Pancreas (tissue), 10 donors: ENCODE data around the gene HMGXB3. TPM values are rescaled to one million over a fixed set of nuclear protein-coding genes. Genes with fewer than 3 reads are reported as not detected.
A peak's percentile ranks its signal among the peaks of the same experiment; 100 is the strongest.

Experiments used
- ATAC-seq, 4 donors: fragments of 200-7000 bp; cut with Tn5 transposase; one replicate each; pipeline versions ENCODE4 v1.8.0 to v1.9.1; 2020; ENCODE audit warnings: mild to moderate bottlenecking in 4 of 4, moderate library complexity in 4 of 4
- DNase-seq, 6 donors: peaks; one replicate each; pipeline ENCODE4 v3.0.0-alpha.2; 2020
- FAIRE-seq: peaks from 2 replicates; lab custom pipeline; 2012; peaks lifted over from hg19 to GRCh38; lab: Jason Lieb, UNC
- H3K27ac ChIP-seq, 4 donors: fragments of 200-600 bp; sonication (generic); 1 replicate in 3 of 4; 2 replicates in 1 of 4; pipeline versions ENCODE4 v1.5.0 to v1.8.0; 2020
- H3K27me3 ChIP-seq, 4 donors: fragments of 200-600 bp; one replicate each; pipeline ENCODE4 v1.8.0; 2021
- H3K36me3 ChIP-seq, 3 donors: fragments of 200-600 bp; sonication (generic) in 1 of 3; one replicate each; pipeline versions ENCODE4 v1.5.0 to v1.8.0; 2020 to 2021
- H3K4me1 ChIP-seq, 3 donors: fragments of 200-600 bp; one replicate each; pipeline ENCODE4 v1.8.0; 2021
- H3K4me3 ChIP-seq, 4 donors: fragments of 200-600 bp; sonication (generic) in 2 of 4; one replicate each; pipeline versions ENCODE4 v1.5.0 to v1.8.0; 2020 to 2021
- H3K9me3 ChIP-seq, 4 donors: fragments of 200-600 bp; one replicate each; pipeline ENCODE4 v1.8.0; 2021
- CTCF ChIP-seq, 4 donors: fragments of 200-600 bp; sonication (generic) in 3 of 4; IDR thresholded peaks; one replicate each; pipeline versions ENCODE4 v1.5.0 to v1.8.0; 2021; ENCODE audit warnings: antibody characterized with exemption in 4 of 4
- WGBS, 2 donors: extraction: QIAGEN DNeasy Blood & Tissue Kit; methylation state at CpG; one replicate each; pipeline ENCODE4 v1.1.7; 2013; 5-methylcytosine and 5-hydroxymethylcytosine counted together
- intact Hi-C, 3 donors: fragments of 100-400 bp; cut with DNase I; formaldehyde crosslinking; loops; one replicate each; pipeline versions ENCODE4 v1.11.1 to v1.14.2; 2022
- polyA plus RNA-seq, 2 donors: library from polyadenylated mRNA; stranded (reverse); fragments of 200-250 nt; gene quantifications; one replicate each; pipeline ENCODE4 v1.2.3, GENCODE V29; 2013
- total RNA-seq, 6 donors: library from RNA; stranded (reverse); fragmentation: NEBNext Ultra II Directional in 4 of 6; extraction: Animal tissue kit (Norgen Biotek cat#: 25700) in 4 of 6; gene quantifications; one replicate each; pipeline versions ENCODE4 v1.2.1 to v1.2.4, GENCODE V29; 2021 to 2023
- donor health status: healthy with polysubstance abuse.
- donor health status: DM: no; HTN: no; CAD: no; lungs with moderate emphysema.
- donor health status: DM: no; HTN: no; CAD: no.
- donor health status: control.
- donor health status: control.
- donor health status: Bipolar disorder and iron deficiency.
- donor health status: DM: yes; HTN: yes; CAD: no.
- donor health status: DM: no; HTN: no; CAD: no.
- donor health status: DM: no; HTN: no; CAD: no.
- donor health status: DM: yes; HTN: yes; CAD: no.

HMGXB3 gene
- total and polyA plus RNA-seq, 8 donors = 8.6 to 21.4 (median 12.8) TPM

GRCh38 chr5:150009671-150010387, 9.3 kb downstream of the HMGXB3 start:
- ATAC-seq (no peak), FAIRE-seq (no peak), DNase-seq (no peak)
- Histone ChIP-seq H3K9me3 (no peaks in the 10 kb centered on the region), H3K4me3 (no peak overlapping the region), H3K4me1 (no peaks in the 10 kb centered on the region), H3K27ac (no peak overlapping the region), H3K36me3 (peaks cover 4 to 58% (median 9%) of the 10 kb centered on the region in 3 donors), H3K27me3 (no peaks in the 10 kb centered on the region)
- 92% methylated on average over 6 of the region's 6 CpGs for WGBS, 2 donors
- intact Hi-C loops = no loop called here
- TF ChIP-seq CTCF (IDR thresholded peaks at IDR 0.05) = no peak

- no peak overlapping the region for H3K27ac ChIP-seq
These were observed 13.4 kb downstream of the HMGXB3 start for GRCh38 chr5:150013931-150014330.

GRCh38 chr5:150014456-150014855, 13.9 kb downstream of the HMGXB3 start:
- intact Hi-C loops = no loop called here
- ATAC-seq (no peak), FAIRE-seq (no peak), DNase-seq (no peak)
- H3K4me1 ChIP-seq = no peaks in the 10 kb centered on the region
- TF ChIP-seq CTCF (IDR thresholded peaks at IDR 0.05) = no peak
- H3K27me3 ChIP-seq = no peaks in the 10 kb centered on the region
- H3K36me3 ChIP-seq = peaks cover 7 to 59% (median 23%) of the 10 kb centered on the region in 3 donors
- H3K27ac ChIP-seq = no peak overlapping the region
- 97 to 100% methylated on average over 3 of the region's 3 CpGs for WGBS, 2 donors
- no peak overlapping the region for H3K4me3 ChIP-seq
- H3K9me3 ChIP-seq = no peaks in the 10 kb centered on the region

More at GRCh38 chr5:150013931-150014330, 13.4 kb downstream of the HMGXB3 start:
- ATAC-seq = no peak
- FAIRE-seq = no peak
- 97 to 98% methylated on average over 4 of the region's 4 CpGs for WGBS, 2 donors
- Histone ChIP-seq H3K9me3 (no peaks in the 10 kb centered on the region), H3K4me1 (no peaks in the 10 kb centered on the region), H3K36me3 (peaks cover 4 to 53% (median 21%) of the 10 kb centered on the region in 3 donors), H3K4me3 (no peak overlapping the region), H3K27me3 (no peaks in the 10 kb centered on the region)
- no peak for TF ChIP-seq CTCF (IDR thresholded peaks at IDR 0.05)
- intact Hi-C loops = no loop called here
- DNase-seq = no peak

- DNase-seq = no peak
- Histone ChIP-seq H3K9me3 (no peaks in the 10 kb centered on the region), H3K27ac (no peak overlapping the region), H3K4me3 (no peak overlapping the region), H3K4me1 (no peaks in the 10 kb centered on the region), H3K36me3 (peaks cover 7 to 54% (median 23%) of the 10 kb centered on the region in 3 donors), H3K27me3 (no peaks in the 10 kb centered on the region)
- no peak for TF ChIP-seq CTCF (IDR thresholded peaks at IDR 0.05)
- 92 to 93% methylated on average over 3 of the region's 3 CpGs for WGBS, 2 donors
- no peak for FAIRE-seq
- intact Hi-C loops = no loop called here
- ATAC-seq = no peak
These were observed 14.9 kb downstream of the HMGXB3 start for GRCh38 chr5:150015415-150015814.

GRCh38 chr5:150016537-150016936, 16.0 kb downstream of the HMGXB3 start:
- DNase-seq (no peak), FAIRE-seq (peak; percentile 9), ATAC-seq (no peak)
- peaks cover 7 to 53% (median 23%) of the 10 kb centered on the region in 3 donors for H3K36me3 ChIP-seq
- intact Hi-C loops = no loop called here
- no peaks in the 10 kb centered on the region for H3K27me3 ChIP-seq
- no peak overlapping the region for H3K27ac ChIP-seq
- no peak for TF ChIP-seq CTCF (IDR thresholded peaks at IDR 0.05)
- H3K4me3 ChIP-seq = no peak overlapping the region
- H3K4me1 ChIP-seq = no peaks in the 10 kb centered on the region
- H3K9me3 ChIP-seq = no peaks in the 10 kb centered on the region
